ENCODE results near the gene TPM2.
A peak's percentile ranks its signal among the peaks of the same experiment; 100 is the strongest.

- TF ChIP-seq PKNOX1 (IDR thresholded peaks at IDR 0.05) (peak; percentile 31; the same call in 1 of the 2 replicates), BHLHE40 (IDR thresholded peaks at IDR 0.05; ENCODE audit: borderline replicate concordance) (no peak), FOXA1 (IDR thresholded peaks at IDR 0.05) (no peak), CTBP1 (IDR thresholded peaks at IDR 0.05; ENCODE audit: borderline replicate concordance) (no peak), NFRKB (IDR thresholded peaks at IDR 0.05) (no peak), HDGF (IDR thresholded peaks at IDR 0.05; ENCODE audit: borderline replicate concordance) (no peak), SP1 (IDR thresholded peaks at IDR 0.05) (no peak), ZNF384 (IDR thresholded peaks at IDR 0.05) (no peak), FOXK2 (IDR thresholded peaks at IDR 0.05) (no peak), FOXM1 (IDR thresholded peaks at IDR 0.05; ENCODE audit: borderline replicate concordance) (no peak), TARDBP (IDR thresholded peaks at IDR 0.05) (no peak), SUZ12 (IDR thresholded peaks at IDR 0.05) (no peak), L3MBTL2 (conservative IDR thresholded peaks at IDR 0.05) (no peak)
These were observed 43.2 kb upstream of the TPM2 start for GRCh38 chr9:35732800-35733541.
